ENCODE measurements around the gene POP5.

DNA sequence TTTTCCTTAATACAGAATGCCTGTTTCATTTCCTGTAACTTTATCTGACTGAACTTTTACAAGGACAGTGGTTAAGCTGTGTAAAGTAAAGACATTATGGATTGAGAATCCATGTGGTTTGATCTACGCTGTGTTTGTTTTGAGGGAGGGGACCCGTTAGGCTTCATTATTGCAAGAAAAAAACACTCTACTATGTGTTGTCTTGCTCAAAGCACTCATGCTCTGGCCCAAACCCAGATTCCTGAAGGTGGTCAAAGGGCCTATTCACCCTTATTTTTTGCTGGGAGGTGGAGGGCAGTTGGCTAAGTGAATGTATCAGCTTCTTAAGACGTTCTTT lies 35.2 kb downstream of the POP5 start:
- TF ChIP-seq, protein P1, sequence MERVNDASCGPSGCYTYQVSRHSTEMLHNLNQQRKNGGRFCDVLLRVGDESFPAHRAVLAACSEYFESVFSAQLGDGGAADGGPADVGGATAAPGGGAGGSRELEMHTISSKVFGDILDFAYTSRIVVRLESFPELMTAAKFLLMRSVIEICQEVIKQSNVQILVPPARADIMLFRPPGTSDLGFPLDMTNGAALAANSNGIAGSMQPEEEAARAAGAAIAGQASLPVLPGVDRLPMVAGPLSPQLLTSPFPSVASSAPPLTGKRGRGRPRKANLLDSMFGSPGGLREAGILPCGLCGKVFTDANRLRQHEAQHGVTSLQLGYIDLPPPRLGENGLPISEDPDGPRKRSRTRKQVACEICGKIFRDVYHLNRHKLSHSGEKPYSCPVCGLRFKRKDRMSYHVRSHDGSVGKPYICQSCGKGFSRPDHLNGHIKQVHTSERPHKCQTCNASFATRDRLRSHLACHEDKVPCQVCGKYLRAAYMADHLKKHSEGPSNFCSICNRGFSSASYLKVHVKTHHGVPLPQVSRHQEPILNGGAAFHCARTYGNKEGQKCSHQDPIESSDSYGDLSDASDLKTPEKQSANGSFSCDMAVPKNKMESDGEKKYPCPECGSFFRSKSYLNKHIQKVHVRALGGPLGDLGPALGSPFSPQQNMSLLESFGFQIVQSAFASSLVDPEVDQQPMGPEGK (CRISPR knock-in tag; IDR thresholded peaks at IDR 0.05; ENCODE audit: borderline replicate concordance): no peak
- TF ChIP-seq, protein P2, sequence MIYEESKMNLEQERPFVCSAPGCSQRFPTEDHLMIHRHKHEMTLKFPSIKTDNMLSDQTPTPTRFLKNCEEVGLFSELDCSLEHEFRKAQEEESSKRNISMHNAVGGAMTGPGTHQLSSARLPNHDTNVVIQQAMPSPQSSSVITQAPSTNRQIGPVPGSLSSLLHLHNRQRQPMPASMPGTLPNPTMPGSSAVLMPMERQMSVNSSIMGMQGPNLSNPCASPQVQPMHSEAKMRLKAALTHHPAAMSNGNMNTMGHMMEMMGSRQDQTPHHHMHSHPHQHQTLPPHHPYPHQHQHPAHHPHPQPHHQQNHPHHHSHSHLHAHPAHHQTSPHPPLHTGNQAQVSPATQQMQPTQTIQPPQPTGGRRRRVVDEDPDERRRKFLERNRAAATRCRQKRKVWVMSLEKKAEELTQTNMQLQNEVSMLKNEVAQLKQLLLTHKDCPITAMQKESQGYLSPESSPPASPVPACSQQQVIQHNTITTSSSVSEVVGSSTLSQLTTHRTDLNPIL (CRISPR knock-in tag; IDR thresholded peaks at IDR 0.05; ENCODE audit: low read depth): no peak
- no peak for TF ChIP-seq ZFP3 (CRISPR knock-in tag; IDR thresholded peaks at IDR 0.05)
- TF ChIP-seq OSR1 (CRISPR knock-in tag; IDR thresholded peaks at IDR 0.05): no peak
- no peak for TF ChIP-seq BACH2 (CRISPR knock-in tag; IDR thresholded peaks at IDR 0.05; ENCODE audit: borderline replicate concordance)
- TF ChIP-seq ESRRG (CRISPR knock-in tag; IDR thresholded peaks at IDR 0.05): no peak
- no peak for TF ChIP-seq ARNTL (CRISPR knock-in tag; IDR thresholded peaks at IDR 0.05; ENCODE audit: borderline replicate concordance, low read depth)
- TF ChIP-seq ZFP30 (CRISPR knock-in tag; IDR thresholded peaks at IDR 0.05): no peak
- TF ChIP-seq, protein P3, sequence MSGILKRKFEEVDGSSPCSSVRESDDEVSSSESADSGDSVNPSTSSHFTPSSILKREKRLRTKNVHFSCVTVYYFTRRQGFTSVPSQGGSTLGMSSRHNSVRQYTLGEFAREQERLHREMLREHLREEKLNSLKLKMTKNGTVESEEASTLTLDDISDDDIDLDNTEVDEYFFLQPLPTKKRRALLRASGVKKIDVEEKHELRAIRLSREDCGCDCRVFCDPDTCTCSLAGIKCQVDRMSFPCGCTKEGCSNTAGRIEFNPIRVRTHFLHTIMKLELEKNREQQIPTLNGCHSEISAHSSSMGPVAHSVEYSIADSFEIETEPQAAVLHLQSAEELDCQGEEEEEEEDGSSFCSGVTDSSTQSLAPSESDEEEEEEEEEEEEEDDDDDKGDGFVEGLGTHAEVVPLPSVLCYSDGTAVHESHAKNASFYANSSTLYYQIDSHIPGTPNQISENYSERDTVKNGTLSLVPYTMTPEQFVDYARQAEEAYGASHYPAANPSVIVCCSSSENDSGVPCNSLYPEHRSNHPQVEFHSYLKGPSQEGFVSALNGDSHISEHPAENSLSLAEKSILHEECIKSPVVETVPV (CRISPR knock-in tag; IDR thresholded peaks at IDR 0.05): no peak
- TF ChIP-seq RARB (CRISPR knock-in tag; IDR thresholded peaks at IDR 0.05): no peak
